DND-41 (cell line): ENCODE data around the gene TMEM232.
"Not testable (repeated sequence)": the region's sequence is repeated elsewhere in the genome, so short reads cannot be mapped to it uniquely, and the experiment has no call there.

Source experiments
- ATAC-seq: fragments of 200-7000 bp; cut with Tn5 transposase; 3 replicates; pipeline ENCODE4 v1.9.1; 2021; ENCODE audit warnings: low read depth; ENCODE audit not compliant: insufficient read depth
- DNase-seq: peaks from one replicate; pipeline ENCODE4 v3.0.0-alpha.2; 2020
- H2AFZ ChIP-seq: 2 replicates; pipeline ENCODE4 v1.6.0; 2012; ENCODE audit warnings: low read depth, low read length
- H3K27ac ChIP-seq: 2 replicates; pipeline ENCODE4 v1.5.1; 2012; ENCODE audit warnings: low read length, inconsistent platforms
- H3K27me3 ChIP-seq: fragments of 200-600 bp; sonication (generic); 2 replicates; pipeline ENCODE4 v1.6.0; 2012; ENCODE audit warnings: low read length, mild to moderate bottlenecking, inconsistent platforms; ENCODE audit not compliant: insufficient read depth, poor library complexity
- H3K36me3 ChIP-seq: 2 replicates; pipeline ENCODE4 v1.5.1; 2012; ENCODE audit warnings: low read length, inconsistent platforms; ENCODE audit not compliant: insufficient read depth
- H3K4me1 ChIP-seq: 2 replicates; pipeline ENCODE4 v1.5.1; 2012; ENCODE audit warnings: mild to moderate bottlenecking, low read length; ENCODE audit not compliant: insufficient read depth
- H3K4me2 ChIP-seq: 2 replicates; pipeline ENCODE4 v1.6.0; 2012; ENCODE audit warnings: mild to moderate bottlenecking, moderate library complexity, low read length, inconsistent platforms; ENCODE audit not compliant: insufficient read depth
- H3K4me3 ChIP-seq, 2 experiments: fragments of 200-600 bp in 1 of 2; shearing (Covaris generic) in 1 of 2; 2 replicates each; pipeline ENCODE4 v1.5.1; 2012 to 2016; ENCODE audit warnings: inconsistent platforms in 2 of 2, low read length in 2 of 2, mild to moderate bottlenecking in 2 of 2, low read depth in 1 of 2, moderate library complexity in 1 of 2
- H3K79me2 ChIP-seq: 2 replicates; pipeline ENCODE4 v1.6.0; 2012; ENCODE audit warnings: low read length, inconsistent platforms; ENCODE audit not compliant: insufficient read depth
- H3K9ac ChIP-seq: 2 replicates; pipeline ENCODE4 v1.6.0; 2012; ENCODE audit warnings: low read depth, mild to moderate bottlenecking, inconsistent platforms, low read length, moderate library complexity
- H3K9me3 ChIP-seq: 2 replicates; pipeline ENCODE4 v1.5.1; 2012; ENCODE audit warnings: low read length, moderate library complexity, mild to moderate bottlenecking, inconsistent platforms; ENCODE audit not compliant: insufficient read depth, severe bottlenecking
- H4K20me1 ChIP-seq: 2 replicates; pipeline ENCODE4 v1.6.0; 2012; ENCODE audit warnings: low read length; ENCODE audit not compliant: insufficient read depth
- EZH2 ChIP-seq: IDR thresholded peaks from 3 replicates; pipeline ENCODE4 v1.6.1; 2012; ENCODE audit warnings: borderline replicate concordance, low read depth, mild to moderate bottlenecking, moderate library complexity, low read length, inconsistent platforms; ENCODE audit not compliant: severe bottlenecking
- TF ChIP-seq, protein P1 (sequence below): IDR thresholded peaks from 2 replicates; pipeline ENCODE4 v1.5.1; 2012; ENCODE audit warnings: borderline replicate concordance, low read length, moderate library complexity, mild to moderate bottlenecking; ENCODE audit not compliant: poor library complexity, severe bottlenecking; ENCODE audit errors: extremely low read depth

TMEM232 gene

DNA sequence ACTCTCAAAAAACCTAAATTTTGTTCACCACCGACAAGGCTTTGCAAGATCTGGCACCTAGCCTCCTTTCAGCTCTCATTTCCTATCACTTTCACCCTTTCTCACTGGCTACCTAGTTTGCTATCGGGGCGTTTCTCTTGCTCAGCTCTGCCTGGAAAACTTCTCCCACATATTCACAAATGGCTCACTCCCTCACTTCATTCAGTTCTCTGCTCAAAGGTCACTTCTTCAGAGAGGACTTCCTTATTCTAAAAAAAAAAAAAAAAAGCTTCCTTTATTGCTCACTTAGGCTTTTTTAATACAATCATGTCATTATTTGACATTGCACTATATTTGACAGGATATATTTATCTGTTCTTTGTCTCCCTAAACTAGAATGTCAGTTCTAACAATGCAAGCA, 10.3 kb upstream of the TMEM232 start:
- no peaks in the 10 kb centered on the region for H3K9me3 ChIP-seq
- no peaks in the 10 kb centered on the region for H4K20me1 ChIP-seq
- no peak overlapping the region for H3K9ac ChIP-seq
- H3K36me3 ChIP-seq, result no peaks in the 10 kb centered on the region
- H3K27me3 ChIP-seq, result no peaks in the 10 kb centered on the region
- ATAC-seq (no peak), DNase-seq (no peak)
- peaks cover 27% of the 10 kb centered on the region for H3K79me2 ChIP-seq
- H3K4me2 ChIP-seq, result no peak overlapping the region
- H3K4me3 ChIP-seq, result no peak overlapping the region
- no peak for TF ChIP-seq EZH2
- no peak overlapping the region for H3K27ac ChIP-seq
- peaks cover 31% of the 10 kb centered on the region for H3K4me1 ChIP-seq
- H2AFZ ChIP-seq, result 0 out of 2 replicates have a peak overlapping the region, but pooled peaks have one; percentile 16

DNA sequence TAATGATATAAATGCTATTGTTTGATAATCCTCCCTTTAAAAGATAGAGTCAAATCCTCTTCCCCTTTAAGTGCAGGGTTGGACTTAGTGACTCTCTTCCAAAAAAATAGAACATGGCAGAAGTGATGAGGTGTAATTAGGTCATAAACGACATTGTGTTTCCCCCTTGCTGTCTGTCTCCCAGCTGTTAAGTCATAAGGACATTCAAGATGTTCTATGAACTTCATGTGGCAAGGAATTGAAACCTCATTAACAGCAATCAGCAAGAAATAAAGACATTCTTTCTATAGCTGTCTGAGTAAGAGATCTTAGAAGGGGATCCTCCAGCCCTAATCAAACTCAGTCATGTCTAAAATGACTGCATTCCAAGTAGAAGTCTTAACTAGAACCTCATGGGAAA, 9.1 kb upstream of the TMEM232 start:
- no peaks in the 10 kb centered on the region for H3K27me3 ChIP-seq
- TF ChIP-seq, protein P1, sequence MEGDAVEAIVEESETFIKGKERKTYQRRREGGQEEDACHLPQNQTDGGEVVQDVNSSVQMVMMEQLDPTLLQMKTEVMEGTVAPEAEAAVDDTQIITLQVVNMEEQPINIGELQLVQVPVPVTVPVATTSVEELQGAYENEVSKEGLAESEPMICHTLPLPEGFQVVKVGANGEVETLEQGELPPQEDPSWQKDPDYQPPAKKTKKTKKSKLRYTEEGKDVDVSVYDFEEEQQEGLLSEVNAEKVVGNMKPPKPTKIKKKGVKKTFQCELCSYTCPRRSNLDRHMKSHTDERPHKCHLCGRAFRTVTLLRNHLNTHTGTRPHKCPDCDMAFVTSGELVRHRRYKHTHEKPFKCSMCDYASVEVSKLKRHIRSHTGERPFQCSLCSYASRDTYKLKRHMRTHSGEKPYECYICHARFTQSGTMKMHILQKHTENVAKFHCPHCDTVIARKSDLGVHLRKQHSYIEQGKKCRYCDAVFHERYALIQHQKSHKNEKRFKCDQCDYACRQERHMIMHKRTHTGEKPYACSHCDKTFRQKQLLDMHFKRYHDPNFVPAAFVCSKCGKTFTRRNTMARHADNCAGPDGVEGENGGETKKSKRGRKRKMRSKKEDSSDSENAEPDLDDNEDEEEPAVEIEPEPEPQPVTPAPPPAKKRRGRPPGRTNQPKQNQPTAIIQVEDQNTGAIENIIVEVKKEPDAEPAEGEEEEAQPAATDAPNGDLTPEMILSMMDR, result no peak
- no peak for TF ChIP-seq EZH2
- H3K36me3 ChIP-seq, result no peaks in the 10 kb centered on the region
- DNase-seq (no peak), ATAC-seq (no peak)
- H3K27ac ChIP-seq, result no peak overlapping the region
- peaks cover 16% of the 10 kb centered on the region for H3K79me2 ChIP-seq
- peaks cover 20% of the 10 kb centered on the region for H3K4me1 ChIP-seq
- no peak overlapping the region for H3K4me3 ChIP-seq
- no peak overlapping the region for H2AFZ ChIP-seq
- H3K9ac ChIP-seq, result no peak overlapping the region
- H3K4me2 ChIP-seq, result no peak overlapping the region
- H3K9me3 ChIP-seq, result no peaks in the 10 kb centered on the region
- H4K20me1 ChIP-seq, result no peaks in the 10 kb centered on the region

DNA sequence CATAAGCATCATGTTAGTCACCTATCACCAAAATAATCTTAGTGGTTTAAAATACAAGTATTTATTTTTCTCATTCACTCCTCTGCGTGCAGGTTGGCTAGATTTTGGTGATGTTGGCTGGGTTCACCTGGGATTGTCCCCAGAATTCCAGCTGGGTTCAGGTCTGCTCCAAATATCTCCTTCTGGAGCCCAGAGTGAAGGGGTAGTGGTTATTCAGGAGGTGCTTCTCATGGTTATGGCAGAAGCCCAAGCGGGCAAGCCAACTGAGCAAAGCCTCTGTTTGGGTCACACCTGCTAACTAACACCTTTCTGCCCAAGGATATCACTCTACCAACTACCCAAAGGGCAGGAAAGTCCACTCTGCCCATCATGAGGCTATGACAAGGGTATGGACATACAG, 7.6 kb upstream of the TMEM232 start:
- H4K20me1 ChIP-seq, result no peaks in the 10 kb centered on the region
- no peak overlapping the region for H3K4me2 ChIP-seq
- H3K79me2 ChIP-seq, result peaks cover 2% of the 10 kb centered on the region
- H3K27me3 ChIP-seq, result no peaks in the 10 kb centered on the region
- no peak for ATAC-seq
- no peak for DNase-seq
- no peak overlapping the region for H3K9ac ChIP-seq
- H3K36me3 ChIP-seq, result no peaks in the 10 kb centered on the region
- no peaks in the 10 kb centered on the region for H3K9me3 ChIP-seq
- no peak overlapping the region for H3K4me3 ChIP-seq
- no peak overlapping the region for H3K27ac ChIP-seq
- no peak for TF ChIP-seq EZH2
- TF ChIP-seq, protein P1, result no peak
- peaks cover 11% of the 10 kb centered on the region for H3K4me1 ChIP-seq
- H2AFZ ChIP-seq, result no peak overlapping the region

DNA sequence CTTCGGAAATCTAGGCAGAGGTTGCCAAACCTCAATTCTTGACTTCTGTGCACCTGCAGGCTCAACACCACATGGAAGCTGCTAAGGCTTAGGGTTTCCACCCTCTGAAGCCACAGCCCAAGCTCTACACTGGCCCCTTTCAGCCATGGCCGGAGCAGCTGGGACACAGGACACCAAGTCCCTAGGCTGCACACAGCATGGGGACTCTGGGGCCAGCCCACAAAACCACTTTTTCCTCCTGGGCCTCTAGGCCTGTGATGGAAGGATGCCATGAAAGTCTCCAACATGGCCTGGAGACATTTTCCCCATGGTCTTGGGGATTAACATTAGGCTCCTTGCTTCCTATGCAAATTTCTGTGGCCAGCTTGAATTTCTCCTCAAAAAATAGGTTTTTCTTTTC, 5.0 kb upstream of the TMEM232 start:
- H3K79me2 ChIP-seq, H3K27me3 ChIP-seq, H3K4me3 ChIP-seq, H3K9me3 ChIP-seq, DNase-seq, H3K36me3 ChIP-seq, H3K4me2 ChIP-seq, H2AFZ ChIP-seq, H3K9ac ChIP-seq, H3K4me1 ChIP-seq, H3K27ac ChIP-seq, H4K20me1 ChIP-seq, ATAC-seq: not testable (repeated sequence)

DNA sequence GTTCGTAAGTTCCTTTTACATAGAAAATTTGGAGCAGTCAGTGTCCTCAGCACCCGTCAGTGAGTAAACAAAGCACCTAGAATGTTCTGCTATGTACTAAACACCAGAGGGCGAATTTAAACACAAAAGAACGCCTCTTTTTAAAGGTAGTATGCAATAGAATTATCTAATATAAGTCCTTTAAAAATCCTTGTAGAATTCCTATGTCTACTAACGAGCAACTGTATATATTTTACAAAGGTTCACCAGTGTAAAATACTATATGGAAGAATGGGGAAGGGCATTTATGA, 499 bp upstream of the TMEM232 start:
- H2AFZ ChIP-seq, result no peak overlapping the region
- DNase-seq (no peak), ATAC-seq (no peak)
- no peaks in the 10 kb centered on the region for H3K36me3 ChIP-seq
- H3K9ac ChIP-seq, result no peak overlapping the region
- no peaks in the 10 kb centered on the region for H3K9me3 ChIP-seq
- no peaks in the 10 kb centered on the region for H3K27me3 ChIP-seq
- H3K79me2 ChIP-seq, result no peaks in the 10 kb centered on the region
- no peaks in the 10 kb centered on the region for H3K4me1 ChIP-seq
- H3K4me3 ChIP-seq, result no peak overlapping the region
- no peaks in the 10 kb centered on the region for H4K20me1 ChIP-seq
- H3K4me2 ChIP-seq, result no peak overlapping the region
- H3K27ac ChIP-seq, result no peak overlapping the region
- no peak for TF ChIP-seq EZH2
- TF ChIP-seq, protein P1, result no peak
